Medulla oblongata (tissue), 1 donor: ENCODE results near the gene RTP3.

Experiments used
- DNase-seq: peaks from one replicate; pipeline ENCODE4 v3.0.0-alpha.2; 2015; ENCODE audit errors: extremely low spot score

Gene RTP3

GRCh38 chr3:46497556-46498265 is at the start of gene RTP3:
RTP3 (plus strand) TSS chr3:46497976; CDS start chr3:46498063, 87 bp downstream.
- no peak for DNase-seq

GRCh38 chr3:46448721-46449120 is 49.1 kb upstream of the RTP3 start:
- no peak for DNase-seq

GRCh38 chr3:46449755-46450552 is 47.8 kb upstream of the RTP3 start:
- DNase-seq: no peak

- DNase-seq: no peak
Observed at GRCh38 chr3:46453526-46454208, 44.1 kb upstream of the RTP3 start.

GRCh38 chr3:46454209-46454595 is 43.6 kb upstream of the RTP3 start:
- DNase-seq: no peak

- no peak for DNase-seq
Observed at GRCh38 chr3:46454606-46455005, 43.2 kb upstream of the RTP3 start.

- no peak for DNase-seq
Observed at GRCh38 chr3:46455231-46456115, 42.3 kb upstream of the RTP3 start.

GRCh38 chr3:46456118-46456517 is 41.7 kb upstream of the RTP3 start:
- no peak for DNase-seq

GRCh38 chr3:46460051-46460450 is 37.7 kb upstream of the RTP3 start:
- DNase-seq: no peak

- peak; percentile 43 for DNase-seq
Observed at GRCh38 chr3:46462111-46462510, 35.7 kb upstream of the RTP3 start.

- DNase-seq: no peak
Observed at GRCh38 chr3:46462511-46462910, 35.3 kb upstream of the RTP3 start.

- no peak for DNase-seq
Observed at GRCh38 chr3:46463120-46463867, 34.5 kb upstream of the RTP3 start.

- DNase-seq: no peak
Observed at GRCh38 chr3:46463868-46464241, 33.9 kb upstream of the RTP3 start.

GRCh38 chr3:46464326-46465195 is 33.2 kb upstream of the RTP3 start, which contains the start of gene LTF:
LTF (minus strand) TSS chr3:46464905; CDS start chr3:46464867, 38 bp downstream.
- no peak for DNase-seq

GRCh38 chr3:46465196-46465520 is 32.6 kb upstream of the RTP3 start:
- no peak for DNase-seq

- no peak for DNase-seq
Observed at GRCh38 chr3:46466273-46466672, 31.5 kb upstream of the RTP3 start.

- no peak for DNase-seq
Observed at GRCh38 chr3:46466871-46467403, 30.8 kb upstream of the RTP3 start.

- no peak for DNase-seq
Observed at GRCh38 chr3:46467562-46467961, 30.2 kb upstream of the RTP3 start.

GRCh38 chr3:46468753-46469600 is 28.8 kb upstream of the RTP3 start:
- DNase-seq: no peak
